HG03045 (cell line): ENCODE measurements around the gene JAG2.

Experiments used
- ATAC-seq: cut with Tn5 transposase; IDR thresholded peaks from one replicate; pipeline ENCODE4 v1.9.1; 2021; ENCODE audit warnings: mild to moderate bottlenecking, moderate library complexity; ENCODE audit not compliant: unreplicated experiment

Gene JAG2

GRCh38 chr14:105166571-105167302 is 1.8 kb downstream of the JAG2 start:
- no peak for ATAC-seq

GRCh38 chr14:105165761-105166485 is 2.7 kb downstream of the JAG2 start:
- ATAC-seq: no peak

GRCh38 chr14:105165134-105165704 is 3.4 kb downstream of the JAG2 start:
- ATAC-seq: no peak

GRCh38 chr14:105163040-105163742 is 5.4 kb downstream of the JAG2 start:
- ATAC-seq: no peak

GRCh38 chr14:105162669-105162979 is 6.0 kb downstream of the JAG2 start:
- no peak for ATAC-seq

- ATAC-seq: no peak
These were observed 6.5 kb downstream of the JAG2 start for GRCh38 chr14:105161964-105162668.

GRCh38 chr14:105161309-105161708 is 7.3 kb downstream of the JAG2 start:
- ATAC-seq: no peak

GRCh38 chr14:105160776-105161175 is 7.8 kb downstream of the JAG2 start:
- ATAC-seq: no peak

GRCh38 chr14:105159344-105159743 is 9.2 kb downstream of the JAG2 start:
- ATAC-seq: no peak

- ATAC-seq: no peak
These were observed 9.8 kb downstream of the JAG2 start for GRCh38 chr14:105158794-105159193.

- ATAC-seq: no peak
These were observed 10.7 kb downstream of the JAG2 start for GRCh38 chr14:105157872-105158271.

GRCh38 chr14:105156414-105157375 is 11.9 kb downstream of the JAG2 start:
- ATAC-seq: no peak

GRCh38 chr14:105155681-105156413 is 12.7 kb downstream of the JAG2 start:
- no peak for ATAC-seq

GRCh38 chr14:105155071-105155651 is 13.4 kb downstream of the JAG2 start:
- ATAC-seq: no peak

GRCh38 chr14:105154476-105154871 is 14.1 kb downstream of the JAG2 start:
- no peak for ATAC-seq

GRCh38 chr14:105153739-105154475 is 14.7 kb downstream of the JAG2 start:
- ATAC-seq: no peak

- ATAC-seq: no peak
These were observed 15.2 kb downstream of the JAG2 start for GRCh38 chr14:105153331-105153731.

- no peak for ATAC-seq
These were observed 15.8 kb downstream of the JAG2 start for GRCh38 chr14:105152794-105153241.
